Left ventricle myocardium superior (tissue), 1 donor: Measurements from ENCODE around the gene SORCS2. TPM values are rescaled to one million over a fixed set of nuclear protein-coding genes. Genes with fewer than 3 reads are reported as not detected.
A peak's percentile ranks its signal among the peaks of the same experiment; 100 is the strongest.

Experiments used
- ATAC-seq: fragments of 200-7000 bp; cut with Tn5 transposase; one replicate; pipeline ENCODE4 v1.9.1; 2020; ENCODE audit warnings: mild to moderate bottlenecking, moderate library complexity
- DNase-seq: peaks from one replicate; pipeline ENCODE4 v3.0.0-alpha.2; 2020
- intact Hi-C: fragments of 100-400 bp; cut with micrococcal nuclease; formaldehyde crosslinking; loops from one replicate; pipeline ENCODE4 v1.11.0; 2022
- total RNA-seq: library from RNA; stranded (reverse); fragmentation: NEBNext Ultra II Directional; extraction: Animal tissue kit (Norgen Biotek cat#: 25700); gene quantifications from one replicate; pipeline ENCODE4 v1.2.1, GENCODE V29; 2021
- donor health status: DM: no; HTN: yes; CAD: no; lungs with severe emphysema.

SORCS2 gene
- total RNA-seq, 1 donor from 2014 or later, result 1.5 TPM

GRCh38 chr4:7723625-7724024 is 531.3 kb downstream of the SORCS2 start:
- ATAC-seq, result no peak
- intact Hi-C loops, result no loop called here
- no peak for DNase-seq

GRCh38 chr4:7725951-7726350 is 533.6 kb downstream of the SORCS2 start:
- intact Hi-C loops, result no loop called here
- DNase-seq (peak; percentile 17), ATAC-seq (no peak)

- peak; percentile 27 for DNase-seq
- intact Hi-C loops, result no loop called here
- peak; percentile 58 for ATAC-seq
Observed at GRCh38 chr4:7726665-7727413, 534.5 kb downstream of the SORCS2 start.

GRCh38 chr4:7727749-7728148 is 535.4 kb downstream of the SORCS2 start:
- DNase-seq (peak; percentile 4), ATAC-seq (no peak)
- intact Hi-C loops, result no loop called here

- ATAC-seq (no peak), DNase-seq (no peak)
- intact Hi-C loops, result no loop called here
Observed at GRCh38 chr4:7731437-7731836, 539.1 kb downstream of the SORCS2 start.

GRCh38 chr4:7732263-7732662 is 539.9 kb downstream of the SORCS2 start:
- intact Hi-C loops, result no loop called here
- ATAC-seq (no peak), DNase-seq (peak; percentile 4)

GRCh38 chr4:7733201-7733600 is 540.9 kb downstream of the SORCS2 start:
- DNase-seq (peak; percentile 19), ATAC-seq (no peak)
- intact Hi-C loops, result no loop called here

GRCh38 chr4:7733801-7734650 is 541.7 kb downstream of the SORCS2 start:
- intact Hi-C loops, result no loop called here
- ATAC-seq (no peak), DNase-seq (peak; percentile 25)

- peak; percentile 24 for DNase-seq
- intact Hi-C loops, result no loop called here
- no peak for ATAC-seq
Observed at GRCh38 chr4:7734651-7735260, 542.4 kb downstream of the SORCS2 start.

- no peak for ATAC-seq
- intact Hi-C loops, result no loop called here
Observed at GRCh38 chr4:7735395-7735794, 543.1 kb downstream of the SORCS2 start.

GRCh38 chr4:7735961-7736360 is 543.6 kb downstream of the SORCS2 start:
- intact Hi-C loops, result no loop called here
- DNase-seq, result peak; percentile 11
- no peak for ATAC-seq

More at GRCh38 chr4:7735395-7735794, 543.1 kb downstream of the SORCS2 start:
- DNase-seq, result no peak

GRCh38 chr4:7736436-7737267 is 544.3 kb downstream of the SORCS2 start:
- no peak for ATAC-seq
- peak; percentile 19 for DNase-seq
- intact Hi-C loops, result no loop called here

GRCh38 chr4:7737268-7737645 is 544.9 kb downstream of the SORCS2 start:
- DNase-seq, result no peak
- intact Hi-C loops, result no loop called here
- ATAC-seq, result no peak

GRCh38 chr4:7737752-7738457 is 545.6 kb downstream of the SORCS2 start:
- intact Hi-C loops, result no loop called here
- peak; percentile 16 for DNase-seq

GRCh38 chr4:7738458-7739076 is 546.2 kb downstream of the SORCS2 start:
- DNase-seq (peak; percentile 14), ATAC-seq (no peak)
- intact Hi-C loops, result no loop called here

More at GRCh38 chr4:7737752-7738457, 545.6 kb downstream of the SORCS2 start:
- no peak for ATAC-seq

- ATAC-seq, result no peak
- intact Hi-C loops, result no loop called here
- peak; percentile 24 for DNase-seq
Observed at GRCh38 chr4:7739077-7739917, 547.0 kb downstream of the SORCS2 start.
